ENCODE measurements around the gene MRPS15.

- TF ChIP-seq, protein P1, sequence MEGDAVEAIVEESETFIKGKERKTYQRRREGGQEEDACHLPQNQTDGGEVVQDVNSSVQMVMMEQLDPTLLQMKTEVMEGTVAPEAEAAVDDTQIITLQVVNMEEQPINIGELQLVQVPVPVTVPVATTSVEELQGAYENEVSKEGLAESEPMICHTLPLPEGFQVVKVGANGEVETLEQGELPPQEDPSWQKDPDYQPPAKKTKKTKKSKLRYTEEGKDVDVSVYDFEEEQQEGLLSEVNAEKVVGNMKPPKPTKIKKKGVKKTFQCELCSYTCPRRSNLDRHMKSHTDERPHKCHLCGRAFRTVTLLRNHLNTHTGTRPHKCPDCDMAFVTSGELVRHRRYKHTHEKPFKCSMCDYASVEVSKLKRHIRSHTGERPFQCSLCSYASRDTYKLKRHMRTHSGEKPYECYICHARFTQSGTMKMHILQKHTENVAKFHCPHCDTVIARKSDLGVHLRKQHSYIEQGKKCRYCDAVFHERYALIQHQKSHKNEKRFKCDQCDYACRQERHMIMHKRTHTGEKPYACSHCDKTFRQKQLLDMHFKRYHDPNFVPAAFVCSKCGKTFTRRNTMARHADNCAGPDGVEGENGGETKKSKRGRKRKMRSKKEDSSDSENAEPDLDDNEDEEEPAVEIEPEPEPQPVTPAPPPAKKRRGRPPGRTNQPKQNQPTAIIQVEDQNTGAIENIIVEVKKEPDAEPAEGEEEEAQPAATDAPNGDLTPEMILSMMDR (IDR thresholded peaks at IDR 0.05) = no peak
- TF ChIP-seq POLR2A (IDR thresholded peaks at IDR 0.05) = no peak
- no peak for TF ChIP-seq EP300 (IDR thresholded peaks at IDR 0.05)
These were observed 17.4 kb downstream of the MRPS15 start for GRCh38 chr1:36446746-36447145.
